GOT3 (cell line): ENCODE measurements around the gene YIPF2.
"Not testable (repeated sequence)": the region's sequence is repeated elsewhere in the genome, so short reads cannot be mapped to it uniquely, and the experiment has no call there.

Experiments used
- DNase-seq: peaks from one replicate; lab custom pipeline; 2025; ENCODE audit warnings: mixed read lengths; lab: John Stamatoyannopoulos, UW

YIPF2 gene

GRCh38 chr19:10928563-10929401, at the start of gene YIPF2, which contains the start of gene TIMM29:
Gene YIPF2 (minus strand): TSS chr19:10928639. CDS start chr19:10928410, 229 bp downstream.
Gene TIMM29 (plus strand): TSS chr19:10928811. CDS start chr19:10928823, 12 bp downstream.
- peak; percentile 81 for DNase-seq

- no peak for DNase-seq
These were observed 49.3 kb upstream of the YIPF2 start for GRCh38 chr19:10977742-10978092.

GRCh38 chr19:10976131-10976892, 47.9 kb upstream of the YIPF2 start:
- no peak for DNase-seq

- no peak for DNase-seq
These were observed 47.1 kb upstream of the YIPF2 start for GRCh38 chr19:10975374-10976130.

GRCh38 chr19:10971107-10971726, 42.8 kb upstream of the YIPF2 start:
- DNase-seq: no peak

- DNase-seq: no peak
These were observed 40.2 kb upstream of the YIPF2 start for GRCh38 chr19:10968527-10969135.

GRCh38 chr19:10966809-10967208, 38.4 kb upstream of the YIPF2 start:
- DNase-seq: no peak

GRCh38 chr19:10965398-10965797, 37.0 kb upstream of the YIPF2 start:
- DNase-seq: no peak

GRCh38 chr19:10964903-10965302, 36.5 kb upstream of the YIPF2 start:
- DNase-seq: no peak

GRCh38 chr19:10963865-10964264, 35.4 kb upstream of the YIPF2 start:
- no peak for DNase-seq

- DNase-seq: no peak
These were observed 34.4 kb upstream of the YIPF2 start for GRCh38 chr19:10962863-10963262.

GRCh38 chr19:10961073-10961860, 32.8 kb upstream of the YIPF2 start:
- DNase-seq: no peak

- peak; percentile 95 for DNase-seq
These were observed 32.1 kb upstream of the YIPF2 start, which contains the start of gene SMARCA4 for GRCh38 chr19:10960314-10961072. Gene SMARCA4 (plus strand): TSS chr19:10961030. CDS start chr19:10984152, 23,122 bp downstream.

- DNase-seq: not testable (repeated sequence)
These were observed 31.0 kb upstream of the YIPF2 start for GRCh38 chr19:10959277-10959968.

- DNase-seq: no peak
These were observed 24.4 kb upstream of the YIPF2 start for GRCh38 chr19:10952809-10953208.

GRCh38 chr19:10946958-10947657, 18.7 kb upstream of the YIPF2 start:
- no peak for DNase-seq

GRCh38 chr19:10945264-10945663, 16.8 kb upstream of the YIPF2 start:
- no peak for DNase-seq

- not testable (repeated sequence) for DNase-seq
These were observed 15.0 kb upstream of the YIPF2 start for GRCh38 chr19:10943412-10943811.
